Thoracic aorta endothelial cell (primary cell): Measurements from ENCODE around the gene NIPSNAP2. TPM values are rescaled to one million over a fixed set of nuclear protein-coding genes. Genes with fewer than 3 reads are reported as not detected.

ENCODE experiments used
- total RNA-seq: library from RNA; depleted of rRNA; stranded (reverse); fragments of >200 nt; gene quantifications from 2 replicates; pipeline ENCODE4 v1.2.3, GENCODE V29; 2012

NIPSNAP2 gene
- total RNA-seq = 63.8 and 66.0 TPM in 2 replicates

DNA sequence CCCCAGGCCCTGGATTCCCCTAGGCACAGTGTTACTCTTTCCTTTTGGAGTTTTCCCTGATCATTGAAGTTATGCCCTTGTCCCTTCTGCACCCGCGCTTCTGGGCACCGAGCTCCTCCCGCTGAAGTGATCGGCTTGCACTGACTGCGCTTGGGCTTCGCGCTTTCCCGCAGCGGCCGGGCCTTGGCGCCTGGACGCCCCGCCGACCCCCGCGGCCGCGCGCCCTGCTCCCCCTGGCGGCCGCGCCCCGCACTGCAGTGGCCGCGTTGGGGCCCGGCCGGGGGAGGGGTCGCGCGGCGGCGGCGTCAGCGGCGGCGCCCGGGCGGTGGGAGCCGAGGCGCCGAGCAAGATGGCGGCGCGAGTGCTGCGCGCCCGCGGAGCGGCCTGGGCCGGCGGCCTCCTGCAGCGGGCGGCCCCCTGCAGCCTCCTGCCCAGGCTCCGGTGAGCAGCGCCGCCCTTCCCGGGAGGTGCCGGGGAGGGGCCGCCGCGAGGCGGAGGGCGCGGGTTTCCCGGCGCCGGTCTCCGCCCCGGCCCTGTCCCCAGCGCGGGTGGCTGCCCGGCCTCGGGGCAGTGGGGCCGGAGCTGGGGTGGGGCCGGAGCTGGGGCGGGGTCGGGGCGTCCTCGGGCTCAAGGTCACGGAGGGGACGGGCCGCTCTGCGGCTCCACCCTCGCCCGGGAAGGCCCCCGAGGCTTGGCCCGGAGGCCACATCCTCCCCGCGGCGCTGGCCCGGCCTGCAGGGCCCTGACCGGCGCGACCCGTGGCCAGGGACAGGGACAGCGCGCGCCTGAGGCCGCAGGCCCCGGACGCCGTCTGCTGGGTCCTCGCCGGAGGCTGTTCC lies at the start of gene NIPSNAP2:
NIPSNAP2 (plus strand) TSS at position 325 of the 839 bp plus-strand sequence; CDS start at position 350, 25 bp downstream.

DNA sequence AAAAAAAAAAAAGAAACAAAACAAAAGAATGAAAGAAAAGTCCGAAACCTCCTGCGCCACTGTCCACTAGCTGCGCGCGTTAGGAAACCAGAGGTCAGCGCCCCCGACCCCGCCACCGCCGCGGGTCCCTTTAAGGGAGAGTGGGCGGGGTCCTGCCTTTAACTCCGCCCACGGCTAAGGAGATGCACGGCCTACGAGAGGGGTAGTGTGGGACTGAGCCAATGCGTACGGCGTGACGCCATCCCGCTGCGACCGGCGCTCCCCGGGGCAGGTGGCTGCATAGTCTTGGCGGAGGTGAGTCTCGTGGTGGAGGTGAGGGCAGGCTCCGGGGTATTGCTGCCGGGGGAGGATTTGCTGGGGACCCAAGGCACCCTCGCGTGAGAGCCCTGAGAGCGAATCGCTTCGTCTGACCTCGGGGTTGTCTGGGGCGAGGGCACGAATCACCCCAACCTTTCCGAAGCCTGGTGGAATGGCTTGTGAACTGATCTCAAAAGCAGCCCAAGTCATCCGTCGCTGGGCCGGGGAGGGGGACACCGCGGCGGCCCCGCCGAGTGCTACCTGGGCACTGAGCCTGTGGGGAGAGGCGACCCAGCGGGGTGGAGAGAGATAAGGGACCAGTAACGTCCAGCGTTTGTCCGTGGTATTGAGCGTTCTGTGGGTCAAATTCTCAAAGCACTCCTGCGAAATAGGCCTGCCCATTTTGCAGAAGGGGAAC lies 12.6 kb upstream of the NIPSNAP2 start, which contains the start of gene MRPS17:
MRPS17 (plus strand) TSS at position 241 of the 715 bp plus-strand sequence. CDS start 1,319 bp downstream, outside the sequence.

Other genes with a start within 250 kb of the NIPSNAP2 start
- not detected in 2 replicates for gene SEPTIN14, start 101.8 kb upstream of the NIPSNAP2 start, total RNA-seq
- 3.7 and 5.6 TPM in 2 replicates for gene ZNF713, start 77.1 kb upstream of the NIPSNAP2 start, total RNA-seq
- gene MRPS17, start 12.7 kb upstream of the NIPSNAP2 start, total RNA-seq = 13.1 and 16.8 TPM in 2 replicates
- gene PSPH, start 86.9 kb downstream of the NIPSNAP2 start, total RNA-seq = 44.3 and 49.3 TPM in 2 replicates
- gene CCT6A, start 87.2 kb downstream of the NIPSNAP2 start, total RNA-seq = 319 and 325 TPM in 2 replicates
- 117 and 125 TPM in 2 replicates for gene SUMF2, start 99.7 kb downstream of the NIPSNAP2 start, total RNA-seq
- 0.27 and 0.57 TPM in 2 replicates for gene PHKG1, start 128.4 kb downstream of the NIPSNAP2 start, total RNA-seq
- gene CHCHD2, start 141.9 kb downstream of the NIPSNAP2 start, total RNA-seq = 252 and 318 TPM in 2 replicates
- not detected in 2 replicates for gene NUPR2, start 151.8 kb downstream of the NIPSNAP2 start, total RNA-seq